GM19455 (cell line): Measurements from ENCODE around the gene VPS26A.
"Not testable (repeated sequence)": the region's sequence is repeated elsewhere in the genome, so short reads cannot be mapped to it uniquely, and the experiment has no call there.

Experiments
- ATAC-seq: cut with Tn5 transposase; IDR thresholded peaks from one replicate; pipeline ENCODE4 v1.9.1; 2021; ENCODE audit not compliant: unreplicated experiment

The VPS26A gene

DNA sequence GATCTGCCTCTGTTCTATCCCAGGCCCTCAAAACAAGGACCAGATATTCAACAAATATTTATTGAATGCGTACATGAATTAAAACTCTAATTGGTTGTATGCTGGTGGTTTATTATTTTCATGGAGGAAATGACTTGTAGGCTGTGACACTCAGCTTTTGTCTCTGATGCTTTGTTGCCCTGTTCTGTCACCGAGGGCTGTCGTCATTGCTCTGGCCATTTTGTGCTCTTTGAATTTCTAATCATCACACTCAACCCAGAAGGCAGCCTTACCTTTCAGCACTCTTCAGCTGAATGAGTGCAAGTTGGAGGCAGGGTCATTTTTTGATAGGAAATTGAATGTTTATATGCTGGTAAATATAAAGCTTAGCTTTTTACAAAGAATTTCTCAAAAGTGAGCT, 21.5 kb upstream of the VPS26A start:
- ATAC-seq, result no peak

DNA sequence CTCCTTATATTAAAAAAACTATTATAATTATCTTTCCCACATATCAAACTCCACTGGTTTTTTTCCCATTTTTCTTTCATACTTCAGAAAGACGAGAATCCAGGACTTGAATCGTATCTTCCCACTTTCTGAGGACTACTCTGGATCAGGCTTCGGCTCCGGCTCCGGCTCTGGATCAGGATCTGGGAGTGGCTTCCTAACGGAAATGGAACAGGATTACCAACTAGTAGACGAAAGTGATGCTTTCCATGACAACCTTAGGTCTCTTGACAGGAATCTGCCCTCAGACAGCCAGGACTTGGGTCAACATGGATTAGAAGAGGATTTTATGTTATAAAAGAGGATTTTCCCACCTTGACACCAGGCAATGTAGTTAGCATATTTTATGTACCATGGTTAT, 20.2 kb upstream of the VPS26A start:
- ATAC-seq, result no peak

DNA sequence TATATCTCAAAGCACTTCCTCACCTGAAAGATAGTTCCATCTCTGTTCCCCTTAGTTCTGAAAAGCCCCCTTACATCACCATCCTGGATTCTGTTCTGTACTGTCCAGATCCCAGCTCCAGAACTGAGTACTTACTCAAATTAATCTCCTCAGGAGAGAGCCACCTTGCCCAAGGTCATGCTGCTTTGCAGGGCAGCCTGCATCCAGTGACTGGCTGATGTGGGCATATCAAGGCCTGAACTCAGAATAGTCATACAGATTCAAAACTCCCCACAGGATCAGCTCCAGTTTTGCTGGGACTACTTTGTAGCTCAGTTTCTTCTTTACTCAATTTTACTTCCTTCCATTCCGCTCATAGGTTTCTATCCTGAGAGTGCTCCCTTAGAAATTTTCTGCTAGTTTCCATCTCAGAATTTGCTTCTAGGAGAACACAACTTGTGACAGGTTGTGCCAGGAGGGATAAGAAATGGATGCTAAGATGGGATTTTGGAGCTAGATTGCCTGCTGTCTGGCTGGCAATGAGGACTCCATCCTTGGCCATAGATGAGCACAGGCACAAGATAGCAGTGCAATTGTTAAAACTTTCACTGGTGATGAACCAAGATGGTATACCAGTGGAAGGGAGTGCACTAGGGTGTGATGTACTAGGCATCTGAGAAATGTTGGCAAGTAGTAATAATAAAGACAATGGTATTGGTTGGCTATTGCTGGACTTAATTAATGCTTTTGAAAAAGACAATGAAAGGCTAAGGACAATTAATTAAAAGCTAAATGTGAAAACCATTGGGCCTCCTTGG, 18.8 kb upstream of the VPS26A start:
- no peak for ATAC-seq

DNA sequence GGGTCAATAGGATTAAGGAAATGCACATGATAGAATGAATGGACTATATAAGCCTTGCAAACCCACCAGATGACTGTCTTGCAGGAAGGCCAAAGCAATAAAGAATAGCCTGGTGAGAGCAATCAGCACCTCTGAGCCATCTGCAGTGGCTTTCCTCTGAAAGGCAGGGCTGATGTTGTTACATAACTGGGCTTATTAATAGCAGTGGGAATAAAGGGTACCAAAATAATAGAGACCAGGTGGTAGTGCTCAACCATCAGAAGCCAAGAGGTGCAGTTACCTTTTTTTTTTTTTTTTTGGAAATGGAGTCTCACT, 16.8 kb upstream of the VPS26A start:
- no peak for ATAC-seq

DNA sequence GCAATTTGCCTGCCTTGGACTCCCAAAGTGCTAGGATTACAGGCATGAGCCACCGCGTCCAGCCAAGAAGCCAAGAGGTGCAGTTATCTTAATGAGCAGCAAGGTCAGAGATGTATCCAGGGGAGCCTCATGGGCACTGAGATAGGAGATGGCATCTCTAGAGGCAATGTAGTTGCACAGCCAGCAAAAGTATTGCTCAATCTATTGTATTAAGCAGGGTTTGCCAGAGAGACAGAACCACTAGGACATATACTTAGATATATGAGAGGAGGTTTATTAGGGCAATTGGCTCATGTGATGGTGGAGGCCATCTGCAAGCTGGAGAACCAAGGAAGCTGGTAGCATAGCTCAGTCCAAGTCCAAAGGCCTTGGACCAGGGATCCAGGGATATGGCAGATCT, 16.3 kb upstream of the VPS26A start:
- no peak for ATAC-seq

DNA sequence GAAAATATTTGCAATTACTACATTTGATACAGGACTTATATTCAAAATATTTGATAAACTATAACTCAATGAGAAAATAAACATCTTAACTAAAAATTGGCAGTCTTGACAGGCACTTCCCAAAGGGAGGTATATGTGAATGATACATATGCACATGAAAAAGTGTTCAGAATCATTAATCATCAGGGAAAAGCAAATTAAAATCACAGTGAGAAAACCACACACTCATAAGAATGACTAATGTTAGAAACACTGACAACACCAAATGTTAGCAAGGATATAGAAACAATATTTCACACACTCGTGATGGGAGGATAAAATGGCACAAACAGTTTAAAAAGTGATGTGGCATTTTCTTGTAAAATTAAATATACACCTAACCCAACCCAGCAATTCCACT, 4.1 kb upstream of the VPS26A start:
- no peak for ATAC-seq

DNA sequence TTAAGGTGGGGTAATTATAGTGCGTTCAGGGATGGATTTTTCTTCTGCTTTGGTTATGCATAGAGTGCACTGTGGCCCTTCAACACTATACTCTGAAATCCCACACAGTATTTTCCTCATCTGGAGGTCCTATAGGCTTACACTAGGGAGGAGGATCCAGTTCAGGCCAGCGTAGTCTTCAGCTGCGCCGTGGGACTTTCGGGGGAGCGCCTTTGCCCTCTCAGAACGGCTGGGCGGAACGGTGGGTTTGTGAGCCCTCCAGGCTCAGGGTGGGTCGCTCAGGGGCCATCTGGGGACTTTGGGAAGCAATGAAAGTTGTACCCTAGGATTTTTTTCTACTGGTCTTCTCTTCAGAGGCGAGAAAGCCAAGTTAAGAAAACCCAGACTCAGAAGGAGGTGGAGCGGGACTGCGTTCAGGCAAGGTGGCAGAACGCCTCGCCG, 652 bp upstream of the VPS26A start:
- peak; percentile 30 for ATAC-seq

DNA sequence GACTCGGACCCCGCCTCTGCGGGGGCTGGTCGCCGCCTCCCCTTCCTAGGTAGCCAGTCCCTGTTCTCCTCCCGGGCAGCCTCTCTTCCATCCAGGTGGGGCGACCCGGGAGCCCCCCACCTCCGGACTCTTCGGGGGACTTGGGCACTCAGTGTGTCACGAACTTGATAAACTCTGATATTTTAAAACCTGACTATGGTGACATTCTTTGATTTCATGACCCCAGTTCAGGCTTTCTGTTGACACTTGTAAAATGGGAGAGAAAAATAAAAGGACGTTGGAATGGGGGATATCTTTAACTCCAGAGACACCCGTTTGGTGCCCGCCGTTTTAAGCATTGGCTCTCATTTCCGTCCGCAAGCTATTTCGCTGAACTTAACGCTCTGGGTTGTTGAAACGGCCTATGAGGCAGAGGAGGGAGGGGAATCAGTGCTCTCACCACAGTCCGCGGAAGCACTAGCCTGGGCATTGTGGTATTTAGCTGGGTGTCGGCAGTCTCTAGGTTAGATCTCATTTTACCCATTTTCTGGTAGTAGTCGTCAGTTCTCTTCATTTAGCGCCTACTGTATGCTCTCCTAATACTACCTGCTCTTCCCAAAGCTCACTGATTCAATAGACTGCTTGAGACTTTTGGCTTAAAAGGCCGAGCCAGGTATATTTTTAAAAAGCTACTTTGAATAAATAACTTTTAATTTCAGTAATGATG, 738 bp downstream of the VPS26A start:
- peak; percentile 21 for ATAC-seq

DNA sequence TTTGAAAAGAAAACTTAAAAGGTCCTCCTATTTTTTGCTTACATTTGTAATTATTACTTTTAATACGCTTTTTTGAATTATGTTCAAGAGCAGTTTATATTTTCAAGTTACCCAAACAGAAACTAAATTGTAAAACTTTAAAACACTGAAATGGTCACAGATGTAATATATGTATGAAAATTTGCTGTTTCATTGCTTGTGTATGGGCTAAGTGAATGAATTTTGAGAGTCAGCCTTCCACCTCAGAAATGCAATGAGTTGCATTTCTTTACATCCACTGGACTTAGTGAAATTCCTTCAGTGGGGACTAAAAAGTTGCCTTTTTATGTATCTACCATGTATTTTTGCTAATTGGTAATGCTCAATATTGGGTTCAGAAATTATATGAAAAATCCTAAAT, 1.6 kb downstream of the VPS26A start:
- ATAC-seq, result no peak

DNA sequence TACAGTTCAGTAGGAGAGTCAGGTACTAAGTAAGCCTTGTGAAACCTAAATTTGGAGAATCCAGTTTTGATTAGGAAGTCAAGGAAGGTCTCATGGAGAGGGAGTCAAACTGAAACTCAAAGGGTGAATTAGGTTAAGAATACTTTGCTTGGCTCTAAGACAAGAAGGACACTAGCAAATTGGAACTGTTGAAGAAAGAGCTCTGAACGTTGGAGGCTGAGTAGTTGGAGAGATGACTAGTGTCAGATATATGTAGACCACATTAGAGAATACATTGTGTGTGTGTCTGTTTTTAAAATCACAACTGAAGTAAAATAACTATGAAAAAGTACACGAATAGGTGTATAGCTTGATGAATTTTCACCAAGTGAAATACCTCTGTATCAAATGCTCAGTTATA, 6.3 kb downstream of the VPS26A start:
- ATAC-seq, result no peak

DNA sequence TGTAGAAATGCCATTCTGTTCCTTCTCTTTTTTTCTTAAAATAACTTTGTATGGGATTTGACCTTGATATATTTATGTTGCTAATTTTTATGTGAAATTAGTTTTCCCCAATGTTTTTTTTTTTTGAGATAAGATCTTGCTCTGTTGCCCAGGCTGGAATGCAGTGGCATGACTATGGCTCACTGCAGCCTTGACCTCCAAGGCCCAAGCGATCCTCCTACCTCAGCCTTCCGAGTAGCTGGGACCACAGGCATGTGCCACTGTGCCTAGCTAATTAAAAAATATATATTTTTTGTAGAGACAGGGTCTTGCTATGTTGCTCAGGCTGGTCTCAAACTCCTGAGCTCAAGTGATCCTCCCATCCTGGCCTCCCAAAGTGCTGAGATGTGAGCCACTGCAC, 16.0 kb downstream of the VPS26A start:
- ATAC-seq, result no peak

DNA sequence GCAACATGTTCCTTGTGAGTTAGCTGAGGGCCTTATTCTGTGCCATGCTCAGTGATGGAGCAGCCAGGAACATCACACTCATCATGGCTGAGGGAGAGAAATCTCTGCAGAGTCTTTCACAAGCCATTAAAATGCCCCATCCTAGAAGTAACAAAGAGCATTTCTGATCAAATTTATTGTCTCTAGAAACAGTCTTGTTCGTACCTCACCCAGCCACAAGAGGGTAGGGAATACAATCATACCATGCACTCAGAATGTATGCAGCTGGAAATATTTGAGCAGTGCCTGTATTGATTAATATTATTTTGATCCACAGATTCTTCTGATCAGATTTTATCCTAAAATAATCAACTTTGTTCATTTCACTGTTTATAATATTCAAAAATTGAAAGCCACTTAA, 17.3 kb downstream of the VPS26A start:
- no peak for ATAC-seq

DNA sequence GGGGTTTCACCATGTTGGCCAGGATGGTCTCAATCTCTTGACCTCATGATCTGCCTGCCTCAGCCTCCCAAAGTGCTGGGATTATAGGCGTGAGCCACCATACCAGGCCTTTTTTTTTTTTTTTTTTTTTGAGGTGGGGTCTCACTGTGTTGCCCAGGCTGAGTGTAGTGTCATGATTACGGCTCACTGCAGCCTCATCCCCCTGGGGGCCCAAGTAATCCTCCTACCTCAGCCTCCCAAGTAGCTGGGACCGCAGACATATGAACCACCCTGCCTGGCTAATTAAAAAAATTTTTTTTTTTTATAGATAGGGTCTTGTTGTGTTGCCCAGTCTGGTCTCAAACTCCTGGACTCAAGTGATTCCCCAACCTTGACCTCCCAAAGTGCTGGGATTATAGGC, 18.1 kb downstream of the VPS26A start:
- not testable (repeated sequence) for ATAC-seq

DNA sequence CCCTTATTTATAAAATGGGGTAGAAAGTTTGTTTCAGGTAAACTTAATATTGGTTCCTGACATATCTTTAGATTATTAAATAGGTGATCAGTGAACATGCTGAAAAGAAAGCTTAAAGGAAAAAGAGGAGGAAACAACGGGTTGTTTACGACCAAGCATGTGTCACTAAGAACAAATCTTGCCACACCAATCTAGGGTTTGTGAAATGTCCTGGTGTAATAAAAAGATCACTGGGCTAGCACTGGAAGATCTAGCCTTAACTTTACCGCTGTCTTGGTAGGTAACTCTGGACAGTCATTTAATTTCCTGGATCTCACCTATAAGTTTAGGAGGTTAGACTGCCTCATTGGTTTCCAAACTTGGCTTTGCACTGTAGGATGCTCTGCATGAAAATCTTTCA, 19.0 kb downstream of the VPS26A start:
- no peak for ATAC-seq

DNA sequence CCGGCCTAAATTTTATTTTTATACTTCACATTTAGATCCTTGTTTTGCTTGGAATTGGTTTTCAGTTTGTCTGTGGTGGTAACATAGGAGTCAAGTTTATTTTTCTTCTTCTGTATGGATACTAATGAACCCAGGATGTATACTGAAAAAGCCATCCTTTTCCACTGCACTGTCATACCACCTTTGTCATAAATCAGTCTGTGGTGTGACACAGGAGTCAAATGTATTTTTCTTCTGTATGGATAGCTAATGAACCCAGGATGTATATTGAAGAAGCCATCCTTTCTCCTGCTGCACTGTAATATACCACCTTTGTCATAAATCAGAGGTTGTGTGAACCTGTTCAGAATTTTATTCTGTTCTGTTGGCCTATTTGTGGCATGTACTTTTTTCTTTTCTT, 21.4 kb downstream of the VPS26A start:
- ATAC-seq, result no peak

DNA sequence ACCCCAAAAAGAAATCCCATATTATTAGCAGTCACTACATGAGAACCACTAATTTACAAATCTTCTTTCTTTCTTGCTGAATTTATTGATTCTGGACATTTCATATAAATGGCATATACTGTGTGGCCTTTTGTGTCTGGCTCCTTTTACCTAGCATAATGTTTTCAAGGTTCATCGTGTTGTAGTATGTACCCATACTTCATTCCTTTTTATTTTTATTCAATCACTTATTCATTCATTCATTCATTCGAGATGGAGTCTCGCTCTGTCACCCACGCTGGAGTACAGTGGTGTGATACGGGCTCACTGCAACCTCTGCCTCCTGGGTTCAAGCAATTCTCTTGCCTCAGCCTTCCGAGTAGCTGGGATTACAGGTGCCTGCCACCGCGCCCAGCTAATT, 21.9 kb downstream of the VPS26A start:
- no peak for ATAC-seq

DNA sequence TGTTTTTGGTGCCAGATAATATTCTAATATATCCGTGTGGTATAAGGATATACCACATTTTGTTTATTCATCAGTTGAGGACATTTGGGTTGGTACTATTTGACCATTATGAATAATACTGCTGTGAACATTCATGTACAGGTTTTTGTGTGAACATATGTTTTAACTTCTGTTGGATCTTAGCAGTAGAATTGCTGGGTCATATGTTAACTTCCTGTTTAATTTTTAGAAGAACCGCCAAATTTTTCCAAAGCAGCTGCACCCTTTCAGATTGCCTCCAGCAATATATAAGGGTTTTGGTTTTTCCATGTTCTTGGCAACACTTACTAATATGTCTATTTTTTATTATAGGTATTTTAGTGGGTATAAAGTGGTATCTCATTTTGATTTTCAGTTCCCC, 22.8 kb downstream of the VPS26A start:
- ATAC-seq, result no peak

DNA sequence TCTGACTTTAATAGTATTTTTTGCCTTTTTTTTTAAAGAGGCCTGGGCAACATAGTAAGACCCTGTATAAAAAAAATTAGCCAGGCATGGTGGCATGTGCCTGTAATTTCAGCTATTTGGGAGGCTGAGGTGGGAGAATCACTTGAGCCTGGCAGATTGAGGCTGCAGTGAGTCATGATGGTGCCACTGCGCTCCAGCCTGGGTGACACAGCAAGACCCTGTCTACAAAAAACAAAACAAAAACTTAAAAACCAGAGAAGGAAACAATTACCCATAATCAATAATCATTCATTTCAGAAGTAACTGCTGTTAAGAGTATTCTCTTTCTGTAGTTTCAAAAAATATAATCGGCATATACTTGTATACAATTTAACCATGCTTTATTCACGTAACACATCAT, 28.0 kb downstream of the VPS26A start:
- no peak for ATAC-seq

DNA sequence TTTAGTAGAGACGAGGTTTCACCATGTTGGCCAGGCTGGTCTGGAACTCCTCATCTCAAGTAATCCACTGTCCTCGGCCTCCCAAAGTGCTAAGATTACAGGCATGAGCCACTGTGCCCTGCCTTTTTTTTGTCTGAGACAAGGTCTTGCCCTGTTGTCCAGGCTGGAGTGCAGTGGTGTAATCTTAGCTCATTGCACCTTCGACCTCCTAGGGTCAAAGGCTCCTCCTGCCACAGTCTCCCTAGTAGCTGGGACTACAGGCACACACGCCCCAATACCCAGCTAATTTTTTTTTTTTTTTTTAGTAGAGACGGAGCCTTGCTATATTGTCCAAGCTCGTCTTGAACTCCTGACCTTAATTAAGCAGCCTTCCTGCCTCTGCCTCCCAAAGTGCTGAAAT, 29.2 kb downstream of the VPS26A start:
- ATAC-seq, result no peak

DNA sequence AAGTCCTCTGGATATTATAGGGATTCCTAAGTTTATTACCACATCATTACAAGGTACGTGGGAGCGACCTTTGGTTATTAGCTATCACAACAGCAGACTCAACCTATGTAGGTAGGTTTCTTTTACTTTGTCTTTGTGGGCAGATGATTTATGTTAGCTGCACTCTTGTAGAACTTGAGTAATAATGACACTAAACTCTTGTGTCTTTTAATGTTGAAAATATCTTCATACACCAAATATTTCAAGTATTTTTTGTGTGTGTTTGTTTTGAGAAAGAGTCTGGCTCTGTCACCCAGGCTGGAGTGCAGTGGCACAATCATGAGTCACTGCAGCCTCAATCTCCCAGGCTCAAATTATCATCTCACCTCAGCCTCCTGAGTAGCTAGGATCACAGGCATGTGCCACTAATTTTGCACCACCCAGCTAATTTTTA, 36.8 kb downstream of the VPS26A start:
- ATAC-seq, result no peak

DNA sequence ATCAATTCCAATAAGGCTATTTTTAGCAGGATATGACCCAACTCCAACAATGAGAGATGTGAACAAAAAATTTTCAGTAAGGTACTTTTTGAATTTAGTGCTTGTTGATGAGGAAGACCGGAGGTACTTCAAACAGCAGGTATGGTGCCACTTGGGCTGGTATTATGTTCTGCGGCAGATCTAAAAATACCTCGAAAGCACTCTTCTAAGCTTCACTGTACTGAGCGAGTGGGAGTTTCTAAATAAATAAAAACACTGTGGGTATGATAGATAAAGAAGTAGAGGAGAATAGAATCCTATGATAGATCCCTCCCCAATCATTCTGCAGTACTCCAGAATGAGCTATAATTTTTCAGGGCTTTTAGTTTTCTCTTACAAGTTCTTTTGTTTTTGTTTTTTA, 44.5 kb downstream of the VPS26A start:
- ATAC-seq, result no peak

DNA sequence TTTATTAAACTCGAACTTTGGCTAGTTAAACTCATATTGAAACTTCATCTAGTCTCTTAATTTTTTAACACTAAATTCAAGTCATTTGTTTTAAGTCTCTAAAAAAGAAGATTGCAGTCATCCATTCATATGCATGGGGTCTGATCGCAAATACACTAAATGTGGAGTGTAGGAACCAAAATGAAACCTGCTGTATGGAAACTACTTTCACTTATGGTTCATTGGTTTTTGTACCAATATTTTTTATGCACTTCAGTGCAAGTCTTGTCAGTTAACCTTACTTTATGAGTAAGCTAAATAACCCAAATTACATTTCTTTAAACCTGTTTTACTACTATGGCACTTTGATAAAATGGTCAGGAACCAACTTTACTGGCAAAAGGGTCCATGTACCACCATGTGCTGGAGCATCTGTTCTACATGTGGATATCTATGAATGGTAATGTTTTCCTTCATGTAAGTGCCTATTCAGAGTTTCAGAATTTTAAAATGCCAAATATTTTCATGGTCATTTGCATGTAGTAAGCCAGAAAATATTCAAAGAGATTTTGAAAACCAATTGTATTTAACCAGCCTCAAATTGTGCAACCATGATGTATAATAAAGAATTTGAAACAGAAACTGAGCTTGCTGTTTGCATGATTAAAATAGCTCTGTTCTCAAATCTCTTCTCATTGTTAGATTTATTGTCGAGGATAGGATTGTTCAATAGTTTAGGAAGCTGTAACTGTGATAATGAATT, 48.4 kb downstream of the VPS26A start:
- no peak for ATAC-seq
